ENCODE measurements around the gene ADAMTS1.

- no peak for TF ChIP-seq EZH2 (IDR thresholded peaks at IDR 0.05; ENCODE audit: low read depth)
- no peak for TF ChIP-seq CTCF (conservative IDR thresholded peaks at IDR 0.05)
Observed at GRCh38 chr21:26810266-26810665, 34.9 kb downstream of the ADAMTS1 start.

Measured in PC-9 (cell line).